Measurements from ENCODE around the gene ABCA6.

DNA sequence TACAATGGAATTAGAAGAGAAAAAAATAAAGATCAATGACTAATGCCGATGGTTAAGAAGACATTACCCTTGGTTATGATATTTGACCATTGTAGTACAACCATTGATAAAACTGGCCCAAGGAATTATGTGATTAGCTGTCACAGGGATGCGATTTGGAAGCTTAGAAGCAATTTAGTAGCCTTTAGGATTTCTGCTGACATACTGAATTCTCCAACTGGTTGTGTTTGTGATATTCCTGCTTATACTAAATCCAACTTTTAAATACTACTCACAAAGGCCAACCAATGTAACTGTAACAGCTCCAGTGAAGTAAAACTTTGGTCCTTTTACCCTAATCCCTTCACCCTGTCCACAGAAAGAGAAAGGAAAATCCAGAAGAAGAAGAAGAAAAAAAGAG, 31.4 kb upstream of the ABCA6 start:
- no peak for TF ChIP-seq ZBTB7A (tag by site-specific recombination; IDR thresholded peaks at IDR 0.05; ENCODE audit: low read depth)
- TF ChIP-seq, protein P1, sequence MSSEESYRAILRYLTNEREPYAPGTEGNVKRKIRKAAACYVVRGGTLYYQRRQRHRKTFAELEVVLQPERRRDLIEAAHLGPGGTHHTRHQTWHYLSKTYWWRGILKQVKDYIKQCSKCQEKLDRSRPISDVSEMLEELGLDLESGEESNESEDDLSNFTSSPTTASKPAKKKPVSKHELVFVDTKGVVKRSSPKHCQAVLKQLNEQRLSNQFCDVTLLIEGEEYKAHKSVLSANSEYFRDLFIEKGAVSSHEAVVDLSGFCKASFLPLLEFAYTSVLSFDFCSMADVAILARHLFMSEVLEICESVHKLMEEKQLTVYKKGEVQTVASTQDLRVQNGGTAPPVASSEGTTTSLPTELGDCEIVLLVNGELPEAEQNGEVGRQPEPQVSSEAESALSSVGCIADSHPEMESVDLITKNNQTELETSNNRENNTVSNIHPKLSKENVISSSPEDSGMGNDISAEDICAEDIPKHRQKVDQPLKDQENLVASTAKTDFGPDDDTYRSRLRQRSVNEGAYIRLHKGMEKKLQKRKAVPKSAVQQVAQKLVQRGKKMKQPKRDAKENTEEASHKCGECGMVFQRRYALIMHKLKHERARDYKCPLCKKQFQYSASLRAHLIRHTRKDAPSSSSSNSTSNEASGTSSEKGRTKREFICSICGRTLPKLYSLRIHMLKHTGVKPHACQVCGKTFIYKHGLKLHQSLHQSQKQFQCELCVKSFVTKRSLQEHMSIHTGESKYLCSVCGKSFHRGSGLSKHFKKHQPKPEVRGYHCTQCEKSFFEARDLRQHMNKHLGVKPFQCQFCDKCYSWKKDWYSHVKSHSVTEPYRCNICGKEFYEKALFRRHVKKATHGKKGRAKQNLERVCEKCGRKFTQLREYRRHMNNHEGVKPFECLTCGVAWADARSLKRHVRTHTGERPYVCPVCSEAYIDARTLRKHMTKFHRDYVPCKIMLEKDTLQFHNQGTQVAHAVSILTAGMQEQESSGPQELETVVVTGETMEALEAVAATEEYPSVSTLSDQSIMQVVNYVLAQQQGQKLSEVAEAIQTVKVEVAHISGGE (tag by site-specific recombination; conservative IDR thresholded peaks at IDR 0.05; ENCODE audit: low read depth): no peak
- TF ChIP-seq, protein P2, sequence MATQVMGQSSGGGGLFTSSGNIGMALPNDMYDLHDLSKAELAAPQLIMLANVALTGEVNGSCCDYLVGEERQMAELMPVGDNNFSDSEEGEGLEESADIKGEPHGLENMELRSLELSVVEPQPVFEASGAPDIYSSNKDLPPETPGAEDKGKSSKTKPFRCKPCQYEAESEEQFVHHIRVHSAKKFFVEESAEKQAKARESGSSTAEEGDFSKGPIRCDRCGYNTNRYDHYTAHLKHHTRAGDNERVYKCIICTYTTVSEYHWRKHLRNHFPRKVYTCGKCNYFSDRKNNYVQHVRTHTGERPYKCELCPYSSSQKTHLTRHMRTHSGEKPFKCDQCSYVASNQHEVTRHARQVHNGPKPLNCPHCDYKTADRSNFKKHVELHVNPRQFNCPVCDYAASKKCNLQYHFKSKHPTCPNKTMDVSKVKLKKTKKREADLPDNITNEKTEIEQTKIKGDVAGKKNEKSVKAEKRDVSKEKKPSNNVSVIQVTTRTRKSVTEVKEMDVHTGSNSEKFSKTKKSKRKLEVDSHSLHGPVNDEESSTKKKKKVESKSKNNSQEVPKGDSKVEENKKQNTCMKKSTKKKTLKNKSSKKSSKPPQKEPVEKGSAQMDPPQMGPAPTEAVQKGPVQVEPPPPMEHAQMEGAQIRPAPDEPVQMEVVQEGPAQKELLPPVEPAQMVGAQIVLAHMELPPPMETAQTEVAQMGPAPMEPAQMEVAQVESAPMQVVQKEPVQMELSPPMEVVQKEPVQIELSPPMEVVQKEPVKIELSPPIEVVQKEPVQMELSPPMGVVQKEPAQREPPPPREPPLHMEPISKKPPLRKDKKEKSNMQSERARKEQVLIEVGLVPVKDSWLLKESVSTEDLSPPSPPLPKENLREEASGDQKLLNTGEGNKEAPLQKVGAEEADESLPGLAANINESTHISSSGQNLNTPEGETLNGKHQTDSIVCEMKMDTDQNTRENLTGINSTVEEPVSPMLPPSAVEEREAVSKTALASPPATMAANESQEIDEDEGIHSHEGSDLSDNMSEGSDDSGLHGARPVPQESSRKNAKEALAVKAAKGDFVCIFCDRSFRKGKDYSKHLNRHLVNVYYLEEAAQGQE (tag by site-specific recombination; IDR thresholded peaks at IDR 0.05): no peak
- TF ChIP-seq SP2 (tag by site-specific recombination; IDR thresholded peaks at IDR 0.05): no peak
- TF ChIP-seq KLF1 (tag by site-specific recombination; IDR thresholded peaks at IDR 0.05): no peak
- TF ChIP-seq YY1 (tag by site-specific recombination; IDR thresholded peaks at IDR 0.05): no peak
- TF ChIP-seq, protein P3, sequence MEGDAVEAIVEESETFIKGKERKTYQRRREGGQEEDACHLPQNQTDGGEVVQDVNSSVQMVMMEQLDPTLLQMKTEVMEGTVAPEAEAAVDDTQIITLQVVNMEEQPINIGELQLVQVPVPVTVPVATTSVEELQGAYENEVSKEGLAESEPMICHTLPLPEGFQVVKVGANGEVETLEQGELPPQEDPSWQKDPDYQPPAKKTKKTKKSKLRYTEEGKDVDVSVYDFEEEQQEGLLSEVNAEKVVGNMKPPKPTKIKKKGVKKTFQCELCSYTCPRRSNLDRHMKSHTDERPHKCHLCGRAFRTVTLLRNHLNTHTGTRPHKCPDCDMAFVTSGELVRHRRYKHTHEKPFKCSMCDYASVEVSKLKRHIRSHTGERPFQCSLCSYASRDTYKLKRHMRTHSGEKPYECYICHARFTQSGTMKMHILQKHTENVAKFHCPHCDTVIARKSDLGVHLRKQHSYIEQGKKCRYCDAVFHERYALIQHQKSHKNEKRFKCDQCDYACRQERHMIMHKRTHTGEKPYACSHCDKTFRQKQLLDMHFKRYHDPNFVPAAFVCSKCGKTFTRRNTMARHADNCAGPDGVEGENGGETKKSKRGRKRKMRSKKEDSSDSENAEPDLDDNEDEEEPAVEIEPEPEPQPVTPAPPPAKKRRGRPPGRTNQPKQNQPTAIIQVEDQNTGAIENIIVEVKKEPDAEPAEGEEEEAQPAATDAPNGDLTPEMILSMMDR (tag by site-specific recombination; IDR thresholded peaks at IDR 0.05): no peak
- TF ChIP-seq TCF7L2 (IDR thresholded peaks at IDR 0.05; ENCODE audit: borderline replicate concordance, low read depth, low read length): no peak
- TF ChIP-seq ZNF707 (tag by site-specific recombination; IDR thresholded peaks at IDR 0.05): no peak
- no peak for TF ChIP-seq RBAK (tag by site-specific recombination; IDR thresholded peaks at IDR 0.05)
